ENCODE measurements around the gene PHGDH.

DNA sequence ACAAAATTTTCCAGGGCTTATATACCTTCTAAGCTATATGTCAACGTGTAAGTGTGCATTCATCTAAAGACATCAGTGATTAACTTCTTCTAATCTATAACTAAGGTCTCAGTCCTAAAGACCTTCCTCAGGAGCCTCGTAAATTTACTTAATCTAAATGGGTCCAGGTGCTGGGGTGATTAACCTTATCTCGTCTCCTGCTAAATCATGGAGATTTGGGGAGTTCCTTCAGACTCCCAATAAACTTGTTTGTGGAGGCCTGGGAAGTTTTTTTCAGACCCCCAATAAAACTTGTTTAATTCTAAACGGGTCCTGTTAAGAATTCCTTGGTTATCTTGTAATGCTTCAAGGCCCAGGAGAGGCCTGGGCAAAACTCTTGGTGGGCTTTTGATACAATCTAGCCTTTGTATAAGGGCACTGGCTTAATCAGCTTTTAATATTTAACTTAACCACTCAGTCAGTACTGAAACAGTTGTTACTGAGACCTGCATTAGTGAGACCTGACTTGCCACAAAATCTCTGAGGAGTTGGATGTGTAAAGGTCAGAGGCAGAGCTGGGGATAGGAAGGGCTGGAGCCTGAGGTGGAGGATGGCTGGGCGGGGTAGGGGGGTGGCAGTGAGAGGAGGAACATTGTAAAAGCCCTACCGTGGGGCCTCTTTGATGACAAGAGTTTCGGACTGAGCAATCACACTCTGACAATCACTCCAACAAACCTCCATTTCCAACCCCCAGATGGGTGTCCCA is 63.2 kb downstream of the PHGDH start:
- TF ChIP-seq, protein P1, sequence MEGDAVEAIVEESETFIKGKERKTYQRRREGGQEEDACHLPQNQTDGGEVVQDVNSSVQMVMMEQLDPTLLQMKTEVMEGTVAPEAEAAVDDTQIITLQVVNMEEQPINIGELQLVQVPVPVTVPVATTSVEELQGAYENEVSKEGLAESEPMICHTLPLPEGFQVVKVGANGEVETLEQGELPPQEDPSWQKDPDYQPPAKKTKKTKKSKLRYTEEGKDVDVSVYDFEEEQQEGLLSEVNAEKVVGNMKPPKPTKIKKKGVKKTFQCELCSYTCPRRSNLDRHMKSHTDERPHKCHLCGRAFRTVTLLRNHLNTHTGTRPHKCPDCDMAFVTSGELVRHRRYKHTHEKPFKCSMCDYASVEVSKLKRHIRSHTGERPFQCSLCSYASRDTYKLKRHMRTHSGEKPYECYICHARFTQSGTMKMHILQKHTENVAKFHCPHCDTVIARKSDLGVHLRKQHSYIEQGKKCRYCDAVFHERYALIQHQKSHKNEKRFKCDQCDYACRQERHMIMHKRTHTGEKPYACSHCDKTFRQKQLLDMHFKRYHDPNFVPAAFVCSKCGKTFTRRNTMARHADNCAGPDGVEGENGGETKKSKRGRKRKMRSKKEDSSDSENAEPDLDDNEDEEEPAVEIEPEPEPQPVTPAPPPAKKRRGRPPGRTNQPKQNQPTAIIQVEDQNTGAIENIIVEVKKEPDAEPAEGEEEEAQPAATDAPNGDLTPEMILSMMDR (IDR thresholded peaks at IDR 0.05; ENCODE audit: insufficient read depth, low read depth, low read length), result no peak
- no peak for TF ChIP-seq EZH2 (IDR thresholded peaks at IDR 0.05; ENCODE audit: insufficient read depth, low read length)

All from astrocyte (in vitro differentiated cells and primary cell).